Upper lobe of left lung (tissue), 6 donors: ENCODE results near the gene DLG5. TPM values are rescaled to one million over a fixed set of nuclear protein-coding genes. Genes with fewer than 3 reads are reported as not detected.

Source experiments
- ATAC-seq, 2 donors: fragments of 200-7000 bp; cut with Tn5 transposase; one replicate each; pipeline ENCODE4 v1.9.1; 2022; ENCODE audit warnings: mild to moderate bottlenecking in 2 of 2, moderate library complexity in 2 of 2; ENCODE audit not compliant: low FRiP score in 2 of 2
- DNase-seq, 2 donors: peaks; one replicate each; pipeline ENCODE4 v3.0.0-alpha.2; 2019 to 2020
- H3K27ac ChIP-seq, 4 donors: fragments of 200-600 bp; sonication (generic); one replicate each; pipeline ENCODE4 v1.5.1; 2016 to 2019
- H3K27me3 ChIP-seq, 4 donors: fragments of 200-600 bp; sonication (generic); one replicate each; pipeline ENCODE4 v1.5.1; 2017 to 2019
- H3K36me3 ChIP-seq, 4 donors: fragments of 200-600 bp; sonication (generic); one replicate each; pipeline ENCODE4 v1.5.1; 2016 to 2019
- H3K4me1 ChIP-seq, 4 donors: fragments of 200-600 bp; sonication (generic); one replicate each; pipeline ENCODE4 v1.5.1; 2018 to 2019
- H3K4me3 ChIP-seq, 4 donors: fragments of 200-600 bp; sonication (generic); one replicate each; pipeline ENCODE4 v1.5.1; 2017 to 2019; ENCODE audit warnings: mild to moderate bottlenecking in 2 of 4, moderate library complexity in 1 of 4
- H3K9me3 ChIP-seq, 4 donors: fragments of 200-600 bp; sonication (generic); one replicate each; pipeline ENCODE4 v1.5.1; 2018 to 2019
- CTCF ChIP-seq, 6 experiments: fragments of 450-650 bp in 4 of 6; fragments of 200-600 bp in 2 of 6; sonication (generic) in 2 of 6; IDR thresholded peaks; one replicate each; pipeline ENCODE4 v1.5.1; 2016 to 2019; ENCODE audit warnings: antibody characterized with exemption in 6 of 6
- EP300 ChIP-seq, 4 donors: sonication (generic); formaldehyde crosslinking; IDR thresholded peaks; one replicate each; pipeline ENCODE4 v1.5.1; 2017; ENCODE audit warnings: antibody characterized with exemption in 4 of 4, control low read depth in 2 of 4
- POLR2A ChIP-seq, 4 donors: fragments of 450-650 bp; IDR thresholded peaks; one replicate each; pipeline ENCODE4 v1.5.1; 2016 to 2017; ENCODE audit warnings: antibody characterized with exemption in 4 of 4, mild to moderate bottlenecking in 2 of 4
- POLR2AphosphoS5 ChIP-seq, 2 donors: sonication (generic); formaldehyde crosslinking; IDR thresholded peaks; one replicate each; pipeline ENCODE4 v1.5.1; 2017; ENCODE audit warnings: antibody characterized with exemption in 2 of 2
- WGBS, 2 donors: methylation state at CpG; one replicate each; pipeline ENCODE4 v1.1.5; 2017 to 2018; 5-methylcytosine and 5-hydroxymethylcytosine counted together
- total RNA-seq, 6 donors: library from RNA; depleted of rRNA in 4 of 6; stranded (reverse); fragments of >200 nt in 4 of 6; gene quantifications; one replicate each; pipeline versions ENCODE4 v1.1.0 to v1.2.1, GENCODE V29; 2016 to 2021
- donor health status: DM: no; HTN: no; CAD: no; lungs with moderate emphysema.
- donor health status: DM: no; HTN: yes; CAD: no; lungs with severe emphysema.

Gene DLG5
- total RNA-seq, 6 donors from 2014 or later = 14.6 to 51.3 (median 23.4) TPM

DNA sequence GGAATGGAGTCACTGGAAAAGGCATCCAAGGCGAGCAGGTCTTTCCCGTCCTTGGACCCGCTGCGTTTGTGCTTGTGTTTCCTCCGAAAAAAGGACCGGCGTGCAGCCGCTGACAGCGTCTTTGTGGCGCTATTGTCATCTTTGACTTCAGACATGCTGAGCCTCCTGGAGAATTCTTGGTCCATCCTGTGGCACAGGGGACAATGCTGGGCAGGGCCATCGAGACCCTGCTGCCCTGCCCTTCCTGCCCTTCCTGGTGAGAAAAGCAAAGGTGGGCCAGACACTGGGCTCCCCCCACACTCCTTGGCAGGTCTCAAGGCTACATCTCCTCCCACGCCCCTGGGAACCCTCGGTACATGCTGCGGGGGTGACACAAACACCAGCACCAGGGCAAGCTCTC, 120.9 kb downstream of the DLG5 start:
- H3K27me3 ChIP-seq = no peaks in the 10 kb centered on the region
- TF ChIP-seq EP300 (IDR thresholded peaks at IDR 0.05) (no peak), POLR2A (IDR thresholded peaks at IDR 0.05) (no peak), POLR2AphosphoS5 (IDR thresholded peaks at IDR 0.05) (no peak), CTCF (IDR thresholded peaks at IDR 0.05) (no peak)
- no peak for DNase-seq
- H3K36me3 ChIP-seq = peaks cover 2 to 86% (median 60%) of the 10 kb centered on the region in 4 donors
- H3K27ac ChIP-seq = no peak overlapping the region
- WGBS, 2 donors = 84 to 93% methylated on average over 14 of the region's 14 CpGs
- H3K4me1 ChIP-seq = no peaks in the 10 kb centered on the region
- no peaks in the 10 kb centered on the region for H3K9me3 ChIP-seq
- no peak overlapping the region for H3K4me3 ChIP-seq
- ATAC-seq = no peak

- DNase-seq (no peak), ATAC-seq (no peak)
- no peak for TF ChIP-seq POLR2AphosphoS5 (IDR thresholded peaks at IDR 0.05)
- no peak for TF ChIP-seq EP300 (IDR thresholded peaks at IDR 0.05)
- no peak for TF ChIP-seq CTCF (IDR thresholded peaks at IDR 0.05)
- TF ChIP-seq POLR2A (IDR thresholded peaks at IDR 0.05) = no peak
- Histone ChIP-seq H3K36me3 (peaks cover 0 to 85% (median 55%) of the 10 kb centered on the region in 4 donors), H3K4me1 (no peaks in the 10 kb centered on the region), H3K27ac (no peak overlapping the region), H3K9me3 (no peaks in the 10 kb centered on the region), H3K4me3 (no peak overlapping the region), H3K27me3 (no peaks in the 10 kb centered on the region)
- WGBS, 2 donors = 86 to 96% methylated on average over 3 of the region's 3 CpGs
Measured at GRCh38 chr10:77804371-77804770, 122.2 kb downstream of the DLG5 start.

DNA sequence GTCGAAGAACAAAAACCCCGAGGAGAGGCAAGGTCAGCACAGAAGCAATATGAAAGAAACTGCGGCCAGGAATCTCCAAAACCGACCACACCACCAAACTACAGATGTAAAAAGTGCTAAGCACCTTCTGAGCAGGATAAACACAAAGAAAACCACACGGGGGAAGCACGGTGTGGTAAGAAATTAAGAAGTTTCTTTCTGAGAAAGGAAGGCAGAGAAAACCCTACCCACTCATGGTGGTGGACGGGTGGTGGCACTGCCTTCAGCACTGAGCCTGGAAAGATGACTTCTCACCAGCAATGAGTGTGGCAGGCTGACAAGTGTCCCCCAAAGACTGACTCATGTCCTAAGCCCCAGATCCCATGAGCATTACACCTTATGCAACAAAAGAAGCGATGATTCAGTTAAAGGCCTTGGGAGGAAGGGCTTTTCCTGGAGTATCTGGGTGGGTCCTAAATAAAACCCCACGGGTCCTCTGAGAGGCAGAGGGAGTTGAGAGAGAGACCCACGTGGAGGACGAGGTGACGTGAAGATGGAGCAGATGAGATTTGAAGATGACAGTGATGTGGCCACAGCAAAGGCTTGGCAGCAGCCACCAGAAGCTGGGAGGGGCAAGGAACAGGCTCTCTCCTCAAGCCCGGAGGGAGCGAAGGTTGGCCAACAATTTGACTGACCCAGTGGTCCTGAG, 124.9 kb downstream of the DLG5 start:
- no peak for DNase-seq
- ATAC-seq = no peak
- Histone ChIP-seq H3K36me3 (peaks cover 0 to 83% (median 46%) of the 10 kb centered on the region in 4 donors), H3K27me3 (no peaks in the 10 kb centered on the region), H3K4me1 (no peaks in the 10 kb centered on the region), H3K27ac (no peak overlapping the region), H3K9me3 (no peaks in the 10 kb centered on the region), H3K4me3 (no peak overlapping the region)
- TF ChIP-seq CTCF (IDR thresholded peaks at IDR 0.05) (no peak), POLR2A (IDR thresholded peaks at IDR 0.05) (no peak), POLR2AphosphoS5 (IDR thresholded peaks at IDR 0.05) (no peak), EP300 (IDR thresholded peaks at IDR 0.05) (no peak)
- 78 to 79% methylated on average over 14 of the region's 14 CpGs for WGBS, 2 donors

DNA sequence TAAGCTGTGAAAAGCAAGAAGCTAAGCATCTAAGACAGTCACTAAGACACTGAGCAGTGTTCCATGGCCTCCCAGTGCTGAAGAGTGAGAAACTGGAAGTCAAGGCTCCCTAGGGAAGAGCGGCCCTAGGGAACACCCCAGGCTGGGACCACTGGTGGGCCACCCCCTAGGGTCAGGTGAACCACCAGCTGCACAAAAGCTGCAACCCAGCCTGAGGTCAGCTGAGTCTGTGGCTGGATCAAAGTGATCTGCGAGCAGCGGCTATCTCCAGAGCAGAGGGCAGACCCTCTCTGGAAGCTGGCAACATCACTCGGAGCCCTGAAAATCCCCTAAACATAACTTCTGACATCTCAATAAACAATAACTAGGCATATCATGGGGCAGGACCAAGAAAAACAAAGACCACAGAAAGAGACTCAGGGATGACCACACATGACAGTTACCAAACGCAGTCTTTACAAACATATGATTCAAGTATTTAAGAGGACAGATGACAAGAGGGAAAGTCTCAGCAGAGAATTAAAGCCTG, 125.8 kb downstream of the DLG5 start:
- Histone ChIP-seq H3K4me1 (no peaks in the 10 kb centered on the region), H3K27me3 (no peaks in the 10 kb centered on the region), H3K9me3 (no peaks in the 10 kb centered on the region), H3K4me3 (no peak overlapping the region), H3K36me3 (peaks cover 0 to 83% (median 46%) of the 10 kb centered on the region in 4 donors), H3K27ac (no peak overlapping the region)
- 95 to 96% methylated on average over 3 to 5 of the region's 5 CpGs for WGBS, 2 donors
- no peak for ATAC-seq
- no peak for DNase-seq
- TF ChIP-seq CTCF (IDR thresholded peaks at IDR 0.05) = no peak
- no peak for TF ChIP-seq POLR2AphosphoS5 (IDR thresholded peaks at IDR 0.05)
- TF ChIP-seq POLR2A (IDR thresholded peaks at IDR 0.05) = no peak
- TF ChIP-seq EP300 (IDR thresholded peaks at IDR 0.05) = no peak

GRCh38 chr10:77800320-77800719, 126.2 kb downstream of the DLG5 start:
- ATAC-seq (no peak), DNase-seq (no peak)
- Histone ChIP-seq H3K27ac (no peak overlapping the region), H3K9me3 (no peaks in the 10 kb centered on the region), H3K36me3 (peaks cover 0 to 83% (median 46%) of the 10 kb centered on the region in 4 donors), H3K4me3 (no peak overlapping the region), H3K27me3 (no peaks in the 10 kb centered on the region), H3K4me1 (no peaks in the 10 kb centered on the region)
- no peak for TF ChIP-seq POLR2AphosphoS5 (IDR thresholded peaks at IDR 0.05)
- TF ChIP-seq EP300 (IDR thresholded peaks at IDR 0.05) = no peak
- TF ChIP-seq POLR2A (IDR thresholded peaks at IDR 0.05) = no peak
- no peak for TF ChIP-seq CTCF (IDR thresholded peaks at IDR 0.05)
- 92 to 97% methylated on average over 13 of the region's 13 CpGs for WGBS, 2 donors
